Stimulated activated CD8-positive, alpha-beta memory T cell treated with anti-CD3 and anti-CD28 coated beads, Interleukin-15, amount 100 ng/mL, for 1 hour (primary cell): ENCODE measurements around the gene MCRIP1.

Experiments
- DNase-seq: peaks from one replicate; pipeline ENCODE4 v3.0.0-alpha.2; 2020; ENCODE audit warnings: low read depth

The MCRIP1 gene

GRCh38 chr17:81819708-81820107, 13.4 kb downstream of the MCRIP1 start:
- no peak for DNase-seq

DNA sequence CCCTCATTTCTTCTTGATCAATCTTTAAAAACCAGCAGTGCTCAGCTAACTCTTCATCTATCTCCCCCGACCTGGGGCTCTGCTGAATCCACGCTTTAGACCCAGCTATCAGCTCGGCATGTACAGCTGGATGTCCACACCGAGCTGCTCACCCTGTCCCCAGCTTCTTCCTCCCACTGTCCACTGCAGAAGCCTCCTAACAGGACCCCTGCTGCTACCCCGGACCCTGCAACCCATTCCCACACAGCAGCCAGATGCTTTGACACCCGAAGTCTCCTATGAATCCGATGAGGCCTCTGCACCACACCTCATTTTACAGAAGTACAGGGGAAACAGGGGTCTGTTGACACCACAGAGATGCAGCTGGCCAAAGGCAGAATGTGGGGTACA, 15.3 kb downstream of the MCRIP1 start:
- no peak for DNase-seq

DNA sequence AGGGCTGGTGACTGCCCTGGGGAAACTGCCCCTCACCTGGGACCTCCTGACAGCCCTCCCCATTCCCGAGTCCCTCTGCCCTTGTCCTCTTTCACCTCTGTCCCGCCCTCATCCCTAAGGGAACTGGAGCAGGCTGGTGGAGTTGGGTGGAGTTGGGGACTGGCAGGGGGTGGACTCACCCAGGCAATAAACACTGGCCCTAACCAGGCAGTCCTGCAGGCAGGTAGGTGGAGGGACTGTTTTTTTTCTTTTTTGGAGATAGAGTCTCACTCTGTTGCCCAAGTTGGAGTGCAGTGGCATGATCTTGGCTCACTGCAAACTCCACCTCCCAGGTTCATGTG, 17.5 kb downstream of the MCRIP1 start:
- no peak for DNase-seq

GRCh38 chr17:81814748-81815645, 18.1 kb downstream of the MCRIP1 start:
- no peak for DNase-seq

DNA sequence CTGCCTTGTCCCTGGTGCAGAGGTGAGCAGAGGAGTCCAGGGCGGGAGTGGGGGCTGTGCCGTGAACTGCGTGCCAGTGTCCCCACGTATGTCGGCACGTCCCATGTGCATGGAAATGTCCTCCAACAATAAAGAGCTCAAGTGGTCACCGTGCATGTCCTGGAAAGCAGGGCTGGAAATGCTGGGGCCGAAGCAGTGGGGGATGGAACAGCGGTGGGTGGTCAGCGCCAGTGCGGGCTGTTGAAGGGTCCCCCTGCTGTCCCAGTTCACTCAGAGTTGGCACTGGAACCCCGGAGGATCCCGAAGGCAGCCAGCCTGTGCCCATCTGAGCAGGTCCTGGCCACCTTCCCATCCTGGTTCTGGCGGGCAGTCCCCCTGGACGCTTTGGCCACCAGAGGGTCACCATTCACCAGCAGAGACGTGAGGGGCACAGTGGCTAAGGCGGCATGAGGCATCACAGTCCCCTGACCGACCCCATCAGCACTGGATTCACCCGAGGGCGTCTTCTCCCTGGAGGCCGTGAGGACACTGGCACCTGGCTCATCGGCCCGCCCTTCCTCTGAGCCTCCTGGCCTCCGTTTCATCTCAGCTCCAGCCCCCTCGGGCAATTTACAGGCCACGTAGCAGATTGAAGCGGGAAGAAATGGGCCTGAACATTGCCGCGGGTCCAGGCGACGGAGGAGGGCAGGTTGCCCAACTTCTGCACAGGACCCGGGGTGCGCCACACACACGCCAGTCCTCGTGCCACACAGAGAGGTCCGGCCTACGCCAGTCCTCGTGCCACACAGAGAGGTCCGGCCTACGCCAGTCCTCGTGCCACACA, 19.0 kb downstream of the MCRIP1 start:
- no peak for DNase-seq

- no peak for DNase-seq
Measured at GRCh38 chr17:81813371-81813684, 19.8 kb downstream of the MCRIP1 start.

- no peak for DNase-seq
Measured at GRCh38 chr17:81812571-81813370, 20.3 kb downstream of the MCRIP1 start.

- DNase-seq: no peak
Measured at GRCh38 chr17:81811705-81812570, 21.2 kb downstream of the MCRIP1 start.

DNA sequence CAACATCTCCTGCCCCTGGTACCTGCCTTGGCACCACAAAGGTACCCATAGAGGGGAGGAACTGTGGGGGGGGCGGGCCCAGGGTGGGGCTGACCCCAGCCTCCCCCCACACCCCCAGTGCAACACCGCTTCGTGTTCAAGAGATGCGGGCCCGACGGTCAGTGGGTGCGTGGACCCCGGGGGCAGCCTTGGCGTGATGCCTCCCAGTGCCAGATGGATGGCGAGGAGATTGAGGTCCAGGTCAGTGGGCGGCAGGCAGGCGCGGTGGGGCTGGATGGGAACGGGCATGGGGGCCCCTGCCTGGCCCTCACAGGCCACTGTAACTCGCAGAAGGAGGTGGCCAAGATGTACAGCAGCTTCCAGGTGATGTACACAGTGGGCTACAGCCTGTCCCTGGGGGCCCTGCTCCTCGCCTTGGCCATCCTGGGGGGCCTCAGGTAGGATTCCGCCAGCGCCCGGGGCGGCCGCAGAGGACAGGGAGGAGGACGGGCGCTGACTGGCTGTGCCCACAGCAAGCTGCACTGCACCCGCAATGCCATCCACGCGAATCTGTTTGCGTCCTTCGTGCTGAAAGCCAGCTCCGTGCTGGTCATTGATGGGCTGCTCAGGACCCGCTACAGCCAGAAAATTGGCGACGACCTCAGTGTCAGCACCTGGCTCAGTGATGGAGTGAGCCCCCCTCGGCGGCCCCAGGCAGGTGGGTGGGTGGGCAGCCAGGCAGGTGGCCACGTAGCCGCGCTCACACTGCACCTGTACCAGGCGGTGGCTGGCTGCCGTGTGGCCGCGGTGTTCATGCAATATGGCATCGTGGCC, 22.0 kb downstream of the MCRIP1 start:
- DNase-seq: no peak

- DNase-seq: no peak
Measured at GRCh38 chr17:81810476-81810875, 22.6 kb downstream of the MCRIP1 start.

DNA sequence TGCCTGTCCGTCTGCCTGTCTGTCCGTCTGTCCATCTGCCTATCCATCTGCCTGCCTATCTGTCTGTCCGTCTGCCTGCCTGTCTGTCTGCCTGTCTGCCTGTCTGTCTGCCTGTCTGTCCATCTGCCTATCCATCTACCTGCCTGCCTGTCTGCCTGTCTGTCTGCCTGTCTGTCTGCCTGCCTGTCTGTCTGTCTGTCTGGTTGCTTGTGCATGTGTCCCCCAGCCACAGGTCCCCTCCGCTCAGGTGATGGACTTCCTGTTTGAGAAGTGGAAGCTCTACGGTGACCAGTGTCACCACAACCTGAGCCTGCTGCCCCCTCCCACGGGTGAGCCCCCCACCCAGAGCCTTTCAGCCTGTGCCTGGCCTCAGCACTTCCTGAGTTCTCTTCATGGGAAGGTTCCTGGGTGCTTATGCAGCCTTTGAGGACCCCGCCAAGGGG, 23.5 kb downstream of the MCRIP1 start:
- DNase-seq: no peak

DNA sequence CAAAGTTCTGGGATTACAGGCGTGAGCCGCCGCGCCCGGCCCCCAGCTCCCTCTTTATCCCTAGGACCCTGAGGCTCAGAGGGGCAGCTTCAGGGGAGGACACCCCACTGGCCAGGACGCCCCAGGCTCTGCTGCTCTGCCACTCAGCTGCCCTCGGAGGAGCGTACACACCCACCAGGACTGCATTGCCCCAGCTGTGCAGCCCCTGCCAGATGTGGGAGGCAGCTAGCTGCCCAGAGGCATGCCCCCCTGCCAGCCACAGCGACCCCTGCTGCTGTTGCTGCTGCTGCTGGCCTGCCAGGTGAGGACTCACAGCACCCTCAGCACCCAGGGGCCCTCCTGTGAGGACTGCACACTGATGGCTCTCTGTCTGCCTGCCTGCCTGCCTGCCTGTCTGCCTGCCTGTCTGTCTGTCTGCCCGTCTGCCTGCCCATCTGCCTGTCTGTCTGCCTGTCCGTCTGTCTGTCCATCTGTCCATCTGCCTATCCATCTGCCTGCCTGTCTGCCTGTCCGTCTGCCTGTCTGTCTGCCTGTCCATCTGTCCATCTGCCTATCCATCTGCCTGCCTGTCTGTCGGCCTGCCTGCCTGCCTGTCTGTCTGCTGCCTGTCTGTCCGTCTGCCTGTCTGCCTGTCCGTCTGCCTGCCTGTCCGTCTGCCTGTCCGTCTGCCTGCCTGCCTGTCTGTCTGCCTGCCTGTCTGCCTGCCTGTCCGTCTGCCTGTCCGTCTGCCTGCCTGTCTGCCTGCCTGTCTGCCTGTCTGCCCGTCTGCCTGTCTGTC, 24.1 kb downstream of the MCRIP1 start:
- no peak for DNase-seq

DNA sequence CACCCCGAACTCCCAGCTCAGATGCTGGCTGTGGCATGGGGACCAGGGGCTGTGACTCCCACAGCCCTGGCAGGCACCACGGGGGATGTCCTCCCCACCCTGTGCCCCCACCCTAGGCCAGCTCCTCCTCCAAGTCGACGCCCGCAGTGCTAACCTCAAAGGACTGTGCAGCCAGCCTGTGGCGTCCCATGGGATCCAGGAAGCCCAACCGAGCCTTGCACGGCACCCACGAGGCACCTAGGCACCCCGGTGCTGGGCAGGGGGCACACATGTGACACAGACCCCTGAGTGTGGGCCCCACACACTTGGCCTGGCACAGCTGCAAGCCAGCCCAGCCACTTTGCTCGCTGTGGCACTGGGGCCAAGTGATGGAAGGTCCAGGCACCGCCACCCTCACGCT, 25.3 kb downstream of the MCRIP1 start:
- no peak for DNase-seq

DNA sequence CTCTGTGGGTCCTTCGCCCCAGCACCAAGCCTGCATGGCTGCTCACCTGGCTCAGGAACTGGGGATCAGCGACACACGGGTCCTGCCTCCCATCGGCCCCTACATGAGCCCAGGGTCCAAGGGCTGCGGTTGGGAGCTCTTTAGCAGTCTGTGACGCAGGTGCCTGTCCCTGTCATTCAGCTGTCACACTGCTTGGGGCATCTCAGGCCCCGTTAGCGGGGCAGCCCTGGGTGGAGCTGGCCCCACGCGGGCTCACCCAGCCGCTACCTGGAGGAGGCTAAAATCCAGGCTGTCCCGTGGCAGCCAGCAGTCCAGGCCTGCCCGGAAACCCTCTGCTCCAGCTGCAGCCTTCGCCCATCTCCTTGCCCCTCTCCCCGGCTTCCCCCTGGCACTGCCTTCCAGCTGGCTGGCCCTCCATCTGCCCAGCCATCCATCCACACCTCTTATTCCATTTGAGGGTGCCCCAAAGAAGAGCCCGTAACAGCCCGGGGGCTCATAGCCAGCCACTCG, 25.8 kb downstream of the MCRIP1 start:
- no peak for DNase-seq

GRCh38 chr17:81806461-81807209, 26.5 kb downstream of the MCRIP1 start:
- no peak for DNase-seq

- DNase-seq: no peak
Measured at GRCh38 chr17:81805707-81806460, 27.2 kb downstream of the MCRIP1 start.

DNA sequence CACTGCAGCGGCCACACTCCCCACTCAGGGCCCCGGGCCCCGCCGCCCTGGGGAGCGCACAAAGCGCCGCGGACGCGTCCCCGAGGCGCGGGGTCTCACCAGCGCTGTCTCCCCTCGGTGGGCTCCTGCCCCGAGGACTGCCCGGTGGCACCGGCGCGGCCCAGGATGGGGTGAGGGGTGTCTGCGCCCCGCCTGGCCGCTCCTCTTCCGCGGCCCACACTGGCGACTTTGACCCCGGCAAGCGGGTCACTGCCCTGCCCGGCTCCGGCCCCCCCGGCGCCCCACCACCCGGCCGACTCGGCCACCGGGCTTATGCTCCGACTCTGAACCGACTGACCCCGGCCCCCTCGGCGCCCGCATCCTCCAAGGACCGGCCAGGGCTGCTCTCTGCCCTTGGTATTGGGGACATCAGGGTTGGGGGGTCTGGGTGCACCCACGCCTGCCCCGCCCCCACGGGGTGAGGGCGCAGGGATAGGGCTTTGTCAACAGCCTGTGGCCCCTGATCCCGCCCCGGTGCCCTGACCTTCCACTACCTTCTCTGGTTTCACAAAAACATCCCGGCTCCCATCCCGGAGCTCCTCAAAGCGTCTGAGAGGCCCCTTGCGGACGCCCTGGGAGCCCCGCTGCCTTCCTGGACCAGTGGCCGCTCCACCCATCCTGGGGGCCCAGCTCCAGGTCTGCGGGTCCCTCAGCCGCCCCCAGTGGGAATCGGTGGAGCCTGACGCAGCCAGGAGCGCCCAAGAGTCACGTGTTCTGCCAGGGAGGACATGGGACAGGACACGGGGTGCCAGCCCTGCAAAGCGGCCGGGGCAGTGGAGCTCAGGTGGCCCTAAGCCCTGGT, 28.3 kb downstream of the MCRIP1 start:
- no peak for DNase-seq
